Measurements from ENCODE around the gene PACS2. TPM values are rescaled to one million over a fixed set of nuclear protein-coding genes. Genes with fewer than 3 reads are reported as not detected.

Gene PACS2
- polyA plus RNA-seq, 1 of the 3 experiments (the other 2 are of a cell fraction) = 42.7 TPM

GRCh38 chr14:105346200-105346533, 31.6 kb downstream of the PACS2 start:
- no peak overlapping the region for H3K4me3 ChIP-seq (ENCODE audit: low read depth in 2 of 2, low read length in 1 of 2)
- H4K20me1 ChIP-seq (ENCODE audit: insufficient read depth) = peaks cover 16% of the 10 kb centered on the region; the same call in 1 of the 2 replicates
- peaks cover 9% of the 10 kb centered on the region; the same call in 1 of the 2 replicates for H3K9me3 ChIP-seq
- DNase-seq = no peak
- no peak overlapping the region for H2AFZ ChIP-seq (ENCODE audit: low read depth)
- no peaks in the 10 kb centered on the region for H3K36me3 ChIP-seq (replicated peaks in 1 of 2; ENCODE audit: control insufficient read depth in 1 of 2, insufficient read depth in 2 of 2, low read length in 1 of 2)
- H3K27me3 ChIP-seq (ENCODE audit: insufficient read depth) = no peaks in the 10 kb centered on the region
- no peak overlapping the region for H3K9ac ChIP-seq
- H3K9me2 ChIP-seq = no peaks in the 10 kb centered on the region
- no peak overlapping the region for H3K4me2 ChIP-seq
- peaks cover 0 to 9% of the 10 kb centered on the region in 2 experiments; a peak in 1 of 4 replicates for H3K4me1 ChIP-seq (ENCODE audit: control insufficient read depth in 1 of 2, insufficient read depth in 2 of 2, low read depth in 1 of 2, low read length in 1 of 2)
- POLR2A ChIA-PET = no interaction called here
- peaks cover 18% of the 10 kb centered on the region for H3K79me2 ChIP-seq (ENCODE audit: insufficient read depth)
- CTCF ChIA-PET = interaction anchor here (1.3 to 2.0 kb wide), 3 partner anchors 11 to 256 kb away, joined by 3 to 5 read pairs (median 3); no protein-coding TSS in a partner anchor
- no peak overlapping the region; a peak in 1 of 4 replicates for H3K27ac ChIP-seq (ENCODE audit: low read depth in 2 of 2, low read length in 1 of 2)
- H3F3A ChIP-seq (replicated peaks; ENCODE audit: insufficient read depth) = no peaks in the 10 kb centered on the region
- 85% methylated on average over 13 of the region's 13 CpGs for WGBS (ENCODE audit: low lambda C conversion rate)
- no peak for TF ChIP-seq TAF1 (IDR thresholded peaks at IDR 0.05; ENCODE audit: borderline replicate concordance, low read depth, low read length)
- no peak for TF ChIP-seq FOXM1 (IDR thresholded peaks at IDR 0.05; ENCODE audit: low read depth)
- TF ChIP-seq PBX3 (IDR thresholded peaks at IDR 0.05) = no peak
- TF ChIP-seq EZH2phosphoT487 (IDR thresholded peaks at IDR 0.05; ENCODE audit: borderline replicate concordance, low read depth) = no peak
- TF ChIP-seq SMC3 (IDR thresholded peaks at IDR 0.05; ENCODE audit: low read depth, low read length) = no peak
- TF ChIP-seq JUND (IDR thresholded peaks at IDR 0.05) = no peak
- TF ChIP-seq RXRA (IDR thresholded peaks at IDR 0.05; ENCODE audit: borderline replicate concordance, low read depth) = no peak
- TF ChIP-seq CHD2 (IDR thresholded peaks at IDR 0.05; ENCODE audit: low read length, partially characterized antibody) = no peak
- TF ChIP-seq, protein P1, sequence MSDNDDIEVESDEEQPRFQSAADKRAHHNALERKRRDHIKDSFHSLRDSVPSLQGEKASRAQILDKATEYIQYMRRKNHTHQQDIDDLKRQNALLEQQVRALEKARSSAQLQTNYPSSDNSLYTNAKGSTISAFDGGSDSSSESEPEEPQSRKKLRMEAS (IDR thresholded peaks at IDR 0.05; ENCODE audit: low read depth) = no peak
- no peak for TF ChIP-seq TEAD4 (IDR thresholded peaks at IDR 0.05; ENCODE audit: borderline replicate concordance, insufficient read depth)
- TF ChIP-seq IRF3 (IDR thresholded peaks at IDR 0.05; ENCODE audit: low read depth, low read length) = no peak
- TF ChIP-seq, protein P2, sequence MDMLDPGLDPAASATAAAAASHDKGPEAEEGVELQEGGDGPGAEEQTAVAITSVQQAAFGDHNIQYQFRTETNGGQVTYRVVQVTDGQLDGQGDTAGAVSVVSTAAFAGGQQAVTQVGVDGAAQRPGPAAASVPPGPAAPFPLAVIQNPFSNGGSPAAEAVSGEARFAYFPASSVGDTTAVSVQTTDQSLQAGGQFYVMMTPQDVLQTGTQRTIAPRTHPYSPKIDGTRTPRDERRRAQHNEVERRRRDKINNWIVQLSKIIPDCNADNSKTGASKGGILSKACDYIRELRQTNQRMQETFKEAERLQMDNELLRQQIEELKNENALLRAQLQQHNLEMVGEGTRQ (IDR thresholded peaks at IDR 0.05; ENCODE audit: borderline replicate concordance, low read depth, low read length) = no peak
- no peak for TF ChIP-seq NRF1 (IDR thresholded peaks at IDR 0.05; ENCODE audit: low read depth, low read length)
- TF ChIP-seq FOSL2 (IDR thresholded peaks at IDR 0.05; ENCODE audit: borderline replicate concordance, low read depth) = no peak
- no peak for TF ChIP-seq NFIC (IDR thresholded peaks at IDR 0.05; ENCODE audit: borderline replicate concordance)
- no peak for TF ChIP-seq GABPA (IDR thresholded peaks at IDR 0.05; ENCODE audit: low read depth)
- TF ChIP-seq SIN3A (IDR thresholded peaks at IDR 0.05; ENCODE audit: borderline replicate concordance, low read depth, low read length) = no peak
- no peak for TF ChIP-seq POLR2AphosphoS5 (IDR thresholded peaks at IDR 0.05; ENCODE audit: low read depth, low read length)
- TF ChIP-seq ZBTB33 (IDR thresholded peaks at IDR 0.05; ENCODE audit: borderline replicate concordance, low read depth) = no peak
- no peak for TF ChIP-seq MEF2A (IDR thresholded peaks at IDR 0.05; ENCODE audit: borderline replicate concordance, low read depth)

Data from SK-N-SH (cell line).